CD4-positive, alpha-beta T cell treated with Interleukin-15 for 1 hour (primary cell): Measurements from ENCODE around the gene SGMS1.
"Not testable (repeated sequence)": the region's sequence is repeated elsewhere in the genome, so short reads cannot be mapped to it uniquely, and the experiment has no call there.

Source experiments
- DNase-seq: peaks from one replicate; pipeline ENCODE4 v3.0.0-alpha.2; 2020

SGMS1 gene

DNA sequence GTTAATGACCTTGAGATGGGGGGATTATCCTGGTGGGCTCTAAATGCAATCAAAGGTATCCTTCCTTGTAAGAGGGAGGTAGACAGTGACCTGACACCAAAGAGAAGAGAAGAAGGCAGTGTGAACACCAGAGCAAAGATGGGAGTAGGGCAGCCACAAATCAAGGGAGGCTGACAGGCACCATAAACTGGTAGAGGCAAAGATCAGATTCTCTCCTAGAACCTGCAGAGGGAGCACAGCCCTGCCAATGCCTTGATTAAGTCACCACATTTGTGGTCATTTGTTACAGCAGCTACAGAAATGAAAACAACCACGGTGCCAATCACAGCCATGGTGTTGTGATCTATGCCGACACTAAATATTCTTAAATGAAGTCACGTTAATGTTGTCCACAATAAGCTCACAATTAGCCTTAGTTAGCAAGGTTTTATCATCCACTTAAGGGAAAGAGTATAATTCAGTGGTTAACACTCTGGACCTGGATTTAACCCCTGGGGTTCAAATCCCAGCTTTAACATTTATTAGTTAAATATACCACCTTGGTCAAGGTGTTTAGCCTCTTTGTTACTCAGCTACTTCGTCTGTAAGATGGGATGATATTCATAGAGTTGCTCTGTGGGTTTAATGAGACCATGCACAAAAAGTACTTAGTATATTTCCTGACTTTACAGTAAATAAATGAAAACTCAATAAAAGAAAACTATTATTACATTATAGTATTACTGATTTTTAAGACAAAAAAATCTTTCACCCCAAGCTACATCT, 70.8 kb downstream of the SGMS1 start:
- no peak for DNase-seq

DNA sequence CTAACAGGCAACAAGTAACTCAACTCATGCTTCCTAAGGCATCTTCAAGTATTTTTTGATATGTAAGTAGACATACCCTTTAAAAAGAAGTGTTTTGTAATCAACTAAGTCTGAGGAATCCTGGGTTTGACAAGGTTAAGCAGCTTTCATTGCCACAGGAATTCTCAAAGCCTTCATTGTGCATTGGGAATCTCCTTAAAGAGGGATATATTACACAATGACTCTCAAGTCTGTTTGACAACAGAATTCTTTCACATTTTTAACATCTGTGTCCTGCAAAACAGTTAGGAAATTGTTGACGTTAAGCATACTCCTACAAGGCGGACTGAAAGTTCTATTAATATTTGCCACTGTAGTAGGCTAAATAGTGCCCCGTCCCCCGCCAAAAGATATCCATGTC, 71.4 kb downstream of the SGMS1 start:
- no peak for DNase-seq

DNA sequence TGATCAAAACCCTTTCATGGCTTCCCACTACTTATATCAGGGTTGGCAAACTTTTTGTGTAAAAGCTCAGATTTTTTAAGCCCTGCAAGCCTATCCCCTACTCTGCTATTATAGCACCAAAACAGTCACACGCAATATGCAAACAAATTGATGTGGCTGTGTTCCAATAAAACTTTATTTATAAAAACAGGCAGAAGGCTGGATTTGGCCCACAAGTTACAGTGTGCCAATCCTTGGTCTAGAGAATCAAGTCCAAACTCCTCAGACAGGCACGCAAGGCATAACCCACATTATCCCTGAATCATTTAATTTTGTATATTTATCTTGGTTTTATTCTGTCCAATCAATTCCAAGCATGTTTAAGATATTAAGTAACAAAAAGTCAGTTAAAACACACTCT, 71.9 kb downstream of the SGMS1 start:
- no peak for DNase-seq

DNA sequence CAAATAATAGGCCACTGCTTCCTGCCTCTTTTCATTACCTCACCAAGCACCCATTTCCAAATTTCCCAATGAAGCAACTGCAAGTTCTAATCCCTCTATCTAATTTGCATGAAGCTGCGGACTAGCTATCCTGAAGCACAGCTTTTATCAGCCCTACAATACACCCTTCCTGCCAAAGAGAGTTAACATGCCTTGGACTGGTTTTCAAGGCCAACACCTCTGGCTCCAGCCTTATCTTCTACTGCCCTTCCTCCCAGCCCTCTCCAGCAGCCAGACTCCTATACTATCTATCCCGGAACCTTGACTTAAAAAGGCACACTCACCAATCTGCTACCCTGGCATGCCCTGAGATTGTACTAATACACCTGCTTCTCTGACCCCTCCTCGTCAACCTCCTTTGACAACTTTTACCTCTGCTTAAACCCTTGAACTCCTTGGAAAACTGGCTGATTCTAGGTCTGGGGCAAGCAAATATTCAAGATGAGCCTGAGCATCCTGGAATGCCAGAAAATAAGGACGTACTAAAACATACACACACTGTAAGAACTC, 73.4 kb downstream of the SGMS1 start:
- no peak for DNase-seq

GRCh38 chr10:50549186-50549585, 74.6 kb downstream of the SGMS1 start:
- not testable (repeated sequence) for DNase-seq

GRCh38 chr10:50548481-50548880, 75.3 kb downstream of the SGMS1 start:
- DNase-seq: not testable (repeated sequence)

DNA sequence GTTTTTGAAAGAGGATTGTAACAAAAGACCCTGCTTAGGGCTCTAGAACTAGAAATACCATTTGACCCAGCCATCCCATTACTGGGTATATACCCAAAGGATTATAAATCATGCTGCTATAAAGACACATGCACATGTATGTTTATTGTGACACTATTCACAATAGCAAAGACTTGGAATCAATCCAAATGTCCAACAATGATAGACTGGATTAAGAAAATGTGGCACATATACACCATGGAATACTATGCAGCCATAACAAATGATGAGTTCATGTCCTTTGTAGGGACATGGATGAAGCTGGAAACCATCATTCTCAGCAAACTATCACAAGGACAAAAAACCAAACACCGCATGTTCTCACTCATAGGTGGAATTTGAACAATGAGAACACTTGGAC, 77.5 kb downstream of the SGMS1 start:
- not testable (repeated sequence) for DNase-seq

DNA sequence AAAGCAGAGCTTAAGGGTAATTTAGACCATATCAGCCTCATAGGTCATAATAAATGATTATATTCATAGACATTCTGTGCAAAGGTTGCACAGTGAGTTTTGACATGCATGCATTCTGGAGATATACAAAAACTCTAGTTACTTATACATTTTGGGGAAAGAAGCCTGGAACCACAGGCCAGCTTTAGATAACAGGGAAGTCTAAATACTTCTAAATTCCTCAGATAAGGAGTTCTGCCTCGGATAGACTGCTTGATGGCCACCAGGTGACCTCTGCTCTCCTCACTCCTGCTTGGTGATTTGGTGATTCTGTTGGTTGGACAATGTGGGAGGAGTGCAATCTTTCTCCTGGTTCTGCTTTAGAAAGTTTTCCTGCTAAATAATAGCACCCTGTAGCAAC, 77.9 kb downstream of the SGMS1 start:
- DNase-seq: no peak

DNA sequence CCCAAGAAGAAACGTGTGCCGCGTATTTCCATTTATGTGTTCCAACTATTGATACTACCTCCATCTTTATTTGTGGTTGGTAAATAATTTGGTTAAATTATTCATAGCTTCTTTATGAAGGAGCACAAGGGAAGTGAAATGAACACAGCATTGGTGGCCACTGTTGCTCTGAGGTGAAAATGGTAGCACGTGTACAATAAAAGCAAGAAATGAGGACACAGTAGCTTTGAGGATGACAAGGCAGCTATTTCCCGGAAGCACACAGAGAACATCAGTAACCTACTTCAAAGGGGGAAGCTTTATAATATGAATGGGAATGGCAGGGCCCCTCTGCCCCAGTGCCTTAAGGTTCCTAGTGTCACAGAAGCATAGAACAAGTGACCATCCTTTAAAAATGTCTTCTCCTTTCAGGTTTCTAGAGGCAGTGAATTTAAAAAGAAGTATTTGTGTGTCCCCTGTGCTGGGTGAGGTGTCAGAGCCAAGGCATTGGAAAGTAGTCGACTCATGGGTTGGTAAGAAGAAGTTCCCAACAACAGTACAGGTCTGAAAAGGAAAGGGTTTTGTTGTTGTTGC, 78.8 kb downstream of the SGMS1 start:
- DNase-seq: no peak

- DNase-seq: no peak
These were observed 79.5 kb downstream of the SGMS1 start for GRCh38 chr10:50544095-50544856.

DNA sequence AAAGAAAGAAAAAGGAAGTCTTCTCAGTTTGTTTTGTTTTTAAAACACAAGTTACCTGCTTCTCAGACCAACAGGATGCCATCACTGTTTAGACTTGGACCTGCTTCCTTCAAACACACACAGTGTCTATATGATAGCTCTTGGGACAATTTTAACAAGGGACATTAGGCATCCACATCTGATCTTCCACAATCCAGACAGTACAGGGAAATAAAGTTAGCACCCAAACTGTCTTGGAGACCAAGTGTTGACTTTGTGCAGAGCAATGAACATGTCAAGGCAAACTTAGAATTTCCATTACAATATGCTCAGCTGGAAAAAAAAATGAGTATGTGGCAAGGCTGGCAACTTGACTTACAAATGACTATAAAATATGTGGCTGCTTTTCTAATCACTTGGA, 80.9 kb downstream of the SGMS1 start:
- no peak for DNase-seq

DNA sequence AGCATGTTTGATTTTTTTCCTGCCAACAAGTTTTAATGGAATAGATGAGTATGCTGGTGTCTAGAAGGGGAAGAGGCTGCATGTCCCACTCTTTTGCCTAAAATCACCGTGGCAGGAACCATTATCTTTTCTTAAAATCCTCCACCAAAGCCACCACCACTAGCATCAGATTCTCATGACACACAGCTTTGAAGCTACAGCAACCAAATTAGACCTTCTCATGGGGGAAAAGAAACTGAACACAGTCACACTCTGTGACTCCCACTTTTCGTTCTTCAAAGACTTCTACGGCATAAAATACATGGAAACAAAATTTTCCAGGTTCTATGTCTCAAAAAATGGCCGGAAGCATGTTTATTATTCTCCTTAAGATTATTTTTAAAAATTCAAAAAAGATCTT, 81.8 kb downstream of the SGMS1 start:
- DNase-seq: no peak

DNA sequence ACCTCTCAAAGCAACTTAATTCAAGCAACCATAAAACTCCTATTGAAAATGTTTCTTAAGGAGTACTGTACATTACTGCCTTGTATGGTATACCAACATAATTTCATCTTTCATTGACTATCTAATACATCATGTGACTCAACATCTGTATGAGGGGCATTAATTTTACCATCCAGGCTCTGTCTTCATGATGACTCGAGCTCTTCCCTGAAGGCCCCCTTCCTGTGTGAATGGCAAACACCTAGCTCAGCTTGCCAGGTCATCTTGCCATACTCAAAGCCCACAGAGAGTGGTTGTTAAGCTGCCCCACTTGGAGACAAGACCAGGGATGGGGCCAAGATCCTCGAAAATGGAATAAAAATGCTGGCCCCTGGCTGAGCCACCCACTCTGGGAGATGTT, 82.4 kb downstream of the SGMS1 start:
- no peak for DNase-seq

DNA sequence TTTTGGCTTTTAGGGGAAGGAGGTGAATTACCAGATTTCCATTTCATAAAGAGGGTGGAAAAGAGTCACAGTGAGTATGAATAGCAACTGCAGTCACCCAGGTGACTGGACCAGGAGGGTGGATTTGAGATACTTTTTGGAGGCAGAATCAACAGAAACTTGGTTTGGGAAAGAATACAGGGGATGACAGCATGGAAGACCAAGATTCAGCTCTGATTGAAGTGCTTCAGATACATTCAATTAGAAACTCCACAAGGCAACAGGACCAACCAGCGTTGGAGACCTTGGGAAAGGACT, 83.0 kb downstream of the SGMS1 start:
- no peak for DNase-seq

GRCh38 chr10:50540069-50540825, 83.5 kb downstream of the SGMS1 start:
- no peak for DNase-seq

DNA sequence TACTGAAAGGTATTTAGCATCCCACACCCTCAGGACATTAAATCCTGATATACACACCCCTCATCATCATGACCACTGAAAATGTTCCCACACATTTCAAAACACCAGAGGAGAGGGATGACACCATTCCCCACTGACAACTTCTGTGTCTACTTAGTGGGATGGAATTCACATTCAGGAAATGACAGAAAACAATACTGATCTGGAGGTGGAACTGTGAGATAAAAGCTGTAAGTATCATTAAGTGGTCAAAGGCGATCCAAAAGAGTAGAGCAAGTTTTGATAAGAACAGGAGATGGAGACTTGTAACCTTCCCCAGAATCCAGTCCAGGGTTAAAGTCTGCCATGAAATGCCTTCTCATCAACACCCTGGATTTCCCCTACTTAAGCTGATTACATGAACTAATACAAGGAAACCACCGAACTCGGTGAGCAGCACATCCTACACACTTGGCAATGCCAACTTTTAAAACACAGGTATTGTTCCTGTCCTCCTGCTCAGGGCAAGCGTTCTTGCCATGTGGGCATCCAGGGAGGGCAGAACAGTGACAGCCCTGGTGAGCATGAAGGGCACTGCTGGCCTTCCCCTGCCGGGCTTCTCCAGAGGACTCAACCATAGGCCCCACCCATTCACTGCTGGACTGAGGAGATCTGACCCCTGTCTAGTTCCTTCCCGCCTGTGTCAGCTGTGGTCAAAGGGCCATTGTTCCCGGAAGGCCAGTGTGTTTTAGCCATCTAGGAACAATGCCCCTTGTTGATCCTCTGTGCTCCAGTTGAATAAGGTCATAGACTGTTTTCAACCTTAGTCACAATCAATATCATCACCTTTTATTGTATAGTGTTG, 85.0 kb downstream of the SGMS1 start:
- no peak for DNase-seq

- DNase-seq: no peak
These were observed 87.0 kb downstream of the SGMS1 start for GRCh38 chr10:50536617-50537240.

- DNase-seq: not testable (repeated sequence)
These were observed 88.9 kb downstream of the SGMS1 start for GRCh38 chr10:50534748-50535376.

DNA sequence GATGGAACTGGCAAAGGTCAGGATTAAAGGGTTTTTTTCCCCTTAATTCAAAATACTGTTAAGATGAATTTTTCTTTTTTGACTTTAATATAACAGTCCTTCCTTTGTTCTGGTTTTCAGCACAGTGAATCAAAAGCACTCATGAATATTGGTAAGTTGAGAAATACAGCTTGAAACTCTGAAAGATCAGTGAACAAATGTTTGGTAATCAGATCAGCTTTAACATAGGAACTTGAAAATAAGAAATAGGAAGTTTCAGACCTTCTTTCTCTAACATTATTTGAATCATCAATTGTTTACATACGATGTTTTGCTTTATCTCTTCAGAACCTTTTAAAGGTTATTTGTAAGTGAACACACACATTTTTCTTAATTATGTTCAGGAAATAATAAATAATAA, 90.5 kb downstream of the SGMS1 start:
- DNase-seq: no peak

- DNase-seq: no peak
These were observed 92.2 kb downstream of the SGMS1 start for GRCh38 chr10:50531388-50532077.

DNA sequence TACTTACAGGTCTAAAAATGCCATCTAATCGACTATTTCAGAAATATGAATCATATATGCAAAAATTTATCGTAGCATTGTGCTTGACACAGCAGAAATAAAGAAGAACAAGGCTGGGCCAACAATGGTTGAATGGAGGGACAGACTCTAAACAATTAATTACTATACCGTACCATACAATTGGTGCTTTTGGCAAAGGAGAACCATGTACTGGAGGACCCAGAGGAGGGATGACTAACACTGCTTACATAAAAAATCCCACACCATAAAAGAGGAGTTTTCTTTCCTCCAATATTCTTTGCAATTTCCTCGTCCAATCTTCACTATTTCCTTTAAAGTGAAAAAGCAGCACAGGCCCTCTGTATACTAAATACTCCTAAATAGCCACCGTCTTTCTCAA, 94.1 kb downstream of the SGMS1 start:
- DNase-seq: no peak
